Stimulated activated CD4-positive, alpha-beta T cell treated with anti-CD3 and anti-CD28 coated beads, Interleukin-15, amount 100 ng/mL, for 48 hours (primary cell): ENCODE results near the gene GLIPR1L2.

Source experiments
- DNase-seq, 2 donors: peaks; one replicate each; pipeline ENCODE4 v3.0.0-alpha.2; 2020; ENCODE audit warnings: low read depth in 2 of 2

GLIPR1L2 gene

DNA sequence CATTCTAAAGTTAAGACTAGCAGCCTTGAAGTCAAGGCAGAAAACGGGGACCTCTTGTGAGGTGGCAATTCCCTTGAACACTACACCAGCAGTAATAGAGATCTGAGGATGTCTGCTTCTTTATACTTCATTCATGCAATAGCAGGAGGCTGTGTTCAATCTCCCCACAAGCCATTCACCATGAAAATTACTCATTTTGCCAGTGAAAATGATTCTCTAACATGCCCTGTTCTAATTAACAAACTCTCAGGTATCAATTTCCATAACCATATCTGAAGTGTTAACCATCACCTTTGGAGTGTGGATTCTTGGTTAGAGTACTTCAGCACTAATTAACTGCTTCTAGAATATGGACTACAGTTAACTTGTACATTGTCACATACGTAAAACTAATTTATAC is 86.2 kb downstream of the GLIPR1L2 start:
- DNase-seq: no peak

DNA sequence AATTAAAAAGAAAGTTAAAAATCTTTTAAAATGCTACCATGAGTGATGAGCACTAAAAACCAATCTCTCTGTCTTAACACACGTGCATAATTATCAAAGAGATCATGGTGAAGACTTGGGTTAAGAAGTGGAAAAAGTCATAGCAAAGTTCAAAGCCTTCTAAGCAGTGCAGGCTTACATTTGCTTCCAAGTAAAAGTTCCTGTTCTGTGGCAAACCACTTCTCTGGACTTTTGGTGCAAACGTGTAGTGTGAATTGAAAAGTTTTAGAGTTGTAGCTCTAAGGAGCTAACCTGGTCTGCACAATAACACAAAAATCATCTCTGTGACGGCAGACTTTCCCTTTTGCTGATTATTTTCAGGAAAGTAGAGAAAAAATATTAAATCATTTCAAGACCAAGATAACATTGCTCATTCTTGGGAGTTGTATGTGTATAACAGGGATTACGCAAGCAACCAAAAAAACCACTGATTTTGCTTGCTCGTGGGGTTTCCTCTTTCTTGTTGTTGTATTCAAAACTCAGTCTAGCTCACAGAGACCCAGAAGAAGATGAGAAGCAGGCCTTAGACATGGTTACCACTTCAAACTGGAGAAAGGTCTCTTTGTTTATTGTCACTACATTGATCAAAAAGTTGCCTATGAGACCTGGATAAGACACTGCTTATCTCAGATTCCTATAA is 87.4 kb downstream of the GLIPR1L2 start:
- no peak for DNase-seq

DNA sequence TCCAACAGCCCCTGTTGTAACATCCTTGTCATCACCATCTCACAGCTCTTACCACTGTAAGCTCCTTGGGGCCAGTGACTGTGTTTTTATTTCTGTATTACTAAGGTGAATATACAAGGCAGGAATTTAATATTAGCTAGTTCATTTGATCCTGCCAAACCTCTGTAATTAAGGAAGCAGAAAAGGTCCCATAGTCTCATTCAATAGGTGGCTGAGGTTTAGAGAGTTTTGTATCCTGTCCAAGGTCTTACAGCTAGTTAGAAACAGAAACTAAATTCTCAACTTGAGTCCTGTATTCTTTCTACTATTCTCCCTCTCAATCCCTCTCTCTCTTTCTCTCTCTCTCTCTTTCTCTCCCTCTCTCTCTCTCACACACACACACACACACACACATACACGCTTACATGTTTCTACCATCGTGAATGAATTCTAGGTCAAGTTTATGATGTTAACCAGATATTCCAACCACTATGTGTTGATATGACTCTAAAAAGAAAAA is 89.1 kb downstream of the GLIPR1L2 start:
- DNase-seq: no peak

DNA sequence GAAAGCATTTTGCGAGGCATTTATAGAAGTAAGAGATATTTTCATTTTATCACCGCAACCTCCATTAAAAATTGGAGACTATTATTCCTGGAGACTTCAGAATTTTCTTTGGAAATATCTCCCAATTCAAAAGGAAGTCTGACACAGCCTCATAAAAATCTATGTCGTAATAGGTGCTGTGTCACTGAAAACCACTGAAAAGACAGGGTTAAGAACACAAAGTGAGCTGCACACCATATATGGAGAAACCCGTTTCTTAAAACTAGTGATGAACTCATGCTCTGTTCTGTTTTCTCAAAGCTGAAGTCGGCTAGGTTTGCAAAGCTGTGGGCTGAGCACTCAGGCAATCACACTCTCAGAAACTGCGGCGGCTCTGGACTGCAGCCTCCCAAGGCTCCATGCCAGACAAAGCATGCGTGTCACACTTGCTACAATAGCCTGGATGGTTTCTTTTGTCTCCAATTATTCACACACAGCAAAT is 89.6 kb downstream of the GLIPR1L2 start, which contains the start of gene GLIPR1:
GLIPR1 (plus strand) TSS at position 287 of the 481 bp plus-strand sequence; CDS start at position 413, 126 bp downstream.
- DNase-seq: peak; percentile 63 to 74

DNA sequence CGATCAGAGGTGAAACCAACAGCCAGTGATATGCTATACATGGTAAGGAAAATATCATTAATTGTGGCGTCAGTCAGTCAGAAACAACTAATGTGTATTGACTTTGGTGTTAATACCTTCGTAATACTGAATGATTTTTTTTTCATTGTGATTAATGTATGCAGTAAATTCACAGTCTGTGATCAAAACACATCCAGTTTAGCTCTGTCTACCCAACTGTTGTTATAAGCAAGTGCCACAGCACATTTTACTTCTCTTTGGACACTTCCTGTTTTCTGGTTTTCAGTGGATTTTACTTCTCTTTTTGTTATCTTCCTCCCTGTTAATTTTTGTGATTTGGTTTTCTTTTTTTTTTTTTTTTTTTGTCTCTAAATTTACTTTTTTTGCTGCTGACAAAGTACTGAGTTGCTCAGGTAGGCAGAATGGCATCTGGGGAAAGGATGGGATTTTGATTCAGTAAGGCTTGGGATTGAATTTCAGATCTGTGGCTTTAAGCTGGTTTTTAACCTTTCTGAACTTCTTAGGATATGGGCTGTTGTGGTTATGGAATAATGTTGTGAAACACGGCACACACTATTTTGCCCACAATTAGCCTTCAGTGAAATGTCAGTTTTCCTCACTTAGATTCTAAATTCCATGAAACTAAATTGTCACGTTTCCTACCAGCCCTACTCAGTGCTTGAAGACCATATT is 90.3 kb downstream of the GLIPR1L2 start:
- no peak for DNase-seq

DNA sequence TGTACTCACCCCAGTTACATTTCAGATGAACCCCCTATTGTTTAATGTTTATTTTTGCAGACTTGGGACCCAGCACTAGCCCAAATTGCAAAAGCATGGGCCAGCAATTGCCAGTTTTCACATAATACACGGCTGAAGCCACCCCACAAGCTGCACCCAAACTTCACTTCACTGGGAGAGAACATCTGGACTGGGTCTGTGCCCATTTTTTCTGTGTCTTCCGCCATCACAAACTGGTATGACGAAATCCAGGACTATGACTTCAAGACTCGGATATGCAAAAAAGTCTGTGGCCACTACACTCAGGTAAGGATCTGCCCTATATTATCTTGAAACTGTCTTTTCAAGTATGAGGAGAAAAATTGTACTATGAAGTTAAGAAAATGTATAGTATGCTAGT is 90.9 kb downstream of the GLIPR1L2 start:
- no peak for DNase-seq
